Measurements from ENCODE around the gene MRRF.

The MRRF gene

GRCh38 chr9:122274055-122274454 is 9.4 kb downstream of the MRRF start:
- DNase-seq (ENCODE audit: low read depth) = no peak
- TF ChIP-seq CTCF (IDR thresholded peaks at IDR 0.05; ENCODE audit: low read length, missing control alignments) = no peak
- H3K4me3 ChIP-seq (replicated peaks; ENCODE audit: low read depth, low read length) = no peak overlapping the region

- TF ChIP-seq CTCF (IDR thresholded peaks at IDR 0.05; ENCODE audit: low read length, missing control alignments) = no peak
- no peak for DNase-seq (ENCODE audit: low read depth)
- no peak overlapping the region for H3K4me3 ChIP-seq (replicated peaks; ENCODE audit: low read depth, low read length)
Observed at GRCh38 chr9:122276096-122276495, 11.4 kb downstream of the MRRF start.

- no peak for TF ChIP-seq CTCF (IDR thresholded peaks at IDR 0.05; ENCODE audit: low read length, missing control alignments)
- H3K4me3 ChIP-seq (replicated peaks; ENCODE audit: low read depth, low read length) = no peak overlapping the region
- no peak for DNase-seq (ENCODE audit: low read depth)
Observed at GRCh38 chr9:122277285-122277897, 12.7 kb downstream of the MRRF start.

- TF ChIP-seq CTCF (IDR thresholded peaks at IDR 0.05; ENCODE audit: low read length, missing control alignments) = no peak
- no peak for DNase-seq (ENCODE audit: low read depth)
- H3K4me3 ChIP-seq (replicated peaks; ENCODE audit: low read depth, low read length) = no peak overlapping the region
Observed at GRCh38 chr9:122281368-122281767, 16.7 kb downstream of the MRRF start.

GRCh38 chr9:122286764-122287163 is 22.1 kb downstream of the MRRF start:
- no peak for TF ChIP-seq CTCF (IDR thresholded peaks at IDR 0.05; ENCODE audit: low read length, missing control alignments)
- DNase-seq (ENCODE audit: low read depth) = no peak
- no peak overlapping the region for H3K4me3 ChIP-seq (replicated peaks; ENCODE audit: low read depth, low read length)

- DNase-seq (ENCODE audit: low read depth) = no peak
- no peak overlapping the region for H3K4me3 ChIP-seq (replicated peaks; ENCODE audit: low read depth, low read length)
- no peak for TF ChIP-seq CTCF (IDR thresholded peaks at IDR 0.05; ENCODE audit: low read length, missing control alignments)
Observed at GRCh38 chr9:122287214-122287720, 22.6 kb downstream of the MRRF start.

- H3K4me3 ChIP-seq (replicated peaks; ENCODE audit: low read depth, low read length) = no peak overlapping the region
- no peak for TF ChIP-seq CTCF (IDR thresholded peaks at IDR 0.05; ENCODE audit: low read length, missing control alignments)
- DNase-seq (ENCODE audit: low read depth) = no peak
Observed at GRCh38 chr9:122291458-122291857, 26.8 kb downstream of the MRRF start.
